Measurements from ENCODE around the gene POLR2J3.
"Not testable (repeated sequence)": the region's sequence is repeated elsewhere in the genome, so short reads cannot be mapped to it uniquely, and the experiment has no call there.

Gene POLR2J3

DNA sequence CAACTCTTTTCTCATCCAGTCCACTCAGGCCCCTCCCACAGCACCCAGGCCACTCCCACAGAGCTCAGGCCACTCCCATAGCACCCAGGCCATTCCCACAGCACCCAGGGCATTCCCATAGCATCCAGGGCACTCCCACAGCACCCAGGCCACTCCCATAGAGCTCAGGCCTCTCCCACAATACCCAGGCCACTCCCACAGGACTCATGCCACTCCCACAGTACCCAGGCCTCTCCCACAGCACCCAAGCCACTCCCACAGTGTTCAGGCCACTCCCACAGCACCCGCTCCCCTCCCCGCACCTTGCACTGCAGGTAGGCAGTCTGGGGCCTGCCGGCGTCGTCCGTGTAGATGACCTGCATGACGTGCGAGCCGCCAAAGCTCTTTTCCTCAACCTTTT, 17.5 kb upstream of the POLR2J3 start:
- H3K27ac ChIP-seq = not testable (repeated sequence)

DNA sequence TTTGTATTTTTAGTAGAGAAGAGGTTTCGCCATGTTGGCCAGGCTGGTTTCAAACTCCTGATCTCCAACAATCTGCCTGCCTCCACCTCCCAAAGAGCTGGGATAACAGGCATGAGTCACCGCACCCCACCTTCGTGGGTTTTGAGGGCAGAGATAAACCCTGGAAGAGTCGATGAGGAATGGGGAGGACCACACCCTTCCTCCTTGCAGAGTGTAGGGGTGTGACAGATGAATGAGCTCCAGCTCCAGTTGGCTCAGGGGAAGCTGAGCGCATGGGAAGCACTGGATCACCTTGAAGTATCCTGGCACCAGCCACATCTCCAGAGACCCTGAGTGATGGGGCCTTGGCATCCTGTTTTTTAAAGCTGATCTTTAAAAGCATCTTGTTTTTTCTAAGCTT, 11.1 kb upstream of the POLR2J3 start:
- not testable (repeated sequence) for H3K27ac ChIP-seq

DNA sequence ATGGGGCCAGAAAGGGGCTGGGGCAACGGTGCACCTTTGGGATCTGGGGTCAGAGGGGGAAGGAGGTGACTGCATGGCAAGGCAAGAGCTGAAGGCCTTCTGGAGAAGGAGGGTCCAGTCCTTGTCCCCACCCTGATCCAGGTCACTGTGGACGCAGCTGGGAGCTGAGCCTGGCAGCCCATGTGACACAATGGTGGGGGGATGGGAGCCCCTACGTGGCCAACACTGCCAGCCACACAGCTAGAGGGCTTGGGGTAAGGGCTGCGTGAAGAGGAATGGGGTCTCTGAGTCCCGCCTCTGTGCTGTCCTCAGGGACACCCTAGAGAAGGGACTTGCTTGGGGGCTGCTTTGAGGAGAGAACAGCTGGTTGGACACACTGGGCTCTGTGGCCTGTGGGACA, 9.3 kb upstream of the POLR2J3 start:
- H3K27ac ChIP-seq = not testable (repeated sequence)

DNA sequence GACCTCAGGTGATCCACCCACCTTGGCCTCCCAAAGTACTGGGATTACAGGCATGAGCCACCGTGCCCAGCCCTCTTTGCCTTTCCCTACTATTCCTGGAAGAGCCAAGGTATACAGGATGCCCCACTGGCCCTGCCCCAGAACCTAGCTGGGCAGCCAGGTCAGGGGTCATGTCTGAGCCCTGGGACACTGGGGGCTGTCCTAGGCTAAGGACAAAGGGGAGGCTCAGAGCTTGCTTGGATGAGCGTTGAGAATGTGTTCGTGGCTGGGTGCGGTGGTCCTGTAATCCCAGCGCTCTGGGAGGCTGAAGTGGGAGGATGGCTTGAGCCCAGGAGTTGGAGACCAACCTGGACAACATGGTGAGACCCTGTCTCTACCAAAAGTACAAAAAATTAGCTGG, 6.1 kb upstream of the POLR2J3 start:
- not testable (repeated sequence) for H3K27ac ChIP-seq

DNA sequence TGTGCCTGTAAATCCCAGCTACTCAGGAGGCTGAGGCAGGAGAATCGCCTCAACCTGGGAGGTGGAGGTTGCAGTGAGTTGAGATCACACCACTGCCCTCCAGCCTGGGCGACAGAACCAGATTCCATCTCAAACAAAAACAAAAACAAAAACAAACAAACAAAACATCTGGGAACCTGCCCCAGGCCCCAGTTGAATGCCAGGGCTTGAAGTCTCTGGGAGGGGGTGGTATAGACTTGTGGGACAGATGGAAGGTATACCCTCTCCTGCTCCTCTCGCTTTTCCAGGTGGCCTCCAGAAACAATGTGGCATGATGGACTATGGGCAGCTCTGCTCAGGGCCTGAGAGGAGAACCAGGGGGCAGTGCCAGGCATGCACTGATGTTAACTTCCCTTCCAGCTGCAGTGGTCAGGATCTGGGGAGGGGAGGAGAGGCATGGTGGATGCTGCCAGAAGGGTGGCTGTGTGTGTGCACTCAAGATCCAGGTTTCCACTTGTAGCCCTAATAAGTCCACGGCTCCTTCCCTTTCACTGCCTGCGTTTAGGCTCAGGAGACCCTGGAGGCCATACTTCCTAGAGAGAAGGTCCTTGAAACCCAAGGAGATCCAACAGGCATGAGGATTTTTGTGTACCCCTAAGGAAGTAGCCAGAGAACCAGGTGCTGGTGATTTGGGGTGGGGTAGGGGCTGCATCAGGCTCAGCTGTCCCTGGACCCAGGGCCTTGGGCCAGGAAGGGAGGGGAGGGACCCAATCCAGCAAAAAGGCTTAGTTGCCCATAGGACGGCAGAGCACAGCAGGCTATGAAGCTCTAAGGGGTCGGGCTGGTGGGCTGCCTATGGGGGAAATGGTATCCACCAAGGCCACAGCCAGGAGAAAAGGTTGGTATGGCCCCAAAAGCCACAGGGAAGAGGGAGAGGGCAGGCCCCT, 5.2 kb upstream of the POLR2J3 start:
- not testable (repeated sequence) for H3K27ac ChIP-seq

DNA sequence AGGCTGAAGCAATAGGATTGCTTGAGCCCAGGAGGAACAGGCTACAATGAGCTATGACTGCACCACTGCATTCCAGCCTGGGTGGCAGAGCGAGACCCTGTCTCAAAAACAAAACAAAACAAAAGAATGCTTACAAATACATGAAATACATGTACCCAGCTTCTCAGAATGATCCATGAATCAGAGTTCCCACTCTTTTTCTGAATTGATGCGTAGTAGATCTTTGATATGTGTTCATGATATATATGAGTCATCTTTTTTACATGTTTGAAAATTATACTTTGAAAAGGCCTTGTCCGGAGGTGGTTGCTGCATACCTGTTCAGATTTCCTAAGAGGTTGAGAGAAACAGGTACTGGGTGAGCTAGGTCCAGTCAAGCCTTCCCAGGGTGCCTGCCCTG, 4.0 kb upstream of the POLR2J3 start:
- not testable (repeated sequence) for H3K27ac ChIP-seq

DNA sequence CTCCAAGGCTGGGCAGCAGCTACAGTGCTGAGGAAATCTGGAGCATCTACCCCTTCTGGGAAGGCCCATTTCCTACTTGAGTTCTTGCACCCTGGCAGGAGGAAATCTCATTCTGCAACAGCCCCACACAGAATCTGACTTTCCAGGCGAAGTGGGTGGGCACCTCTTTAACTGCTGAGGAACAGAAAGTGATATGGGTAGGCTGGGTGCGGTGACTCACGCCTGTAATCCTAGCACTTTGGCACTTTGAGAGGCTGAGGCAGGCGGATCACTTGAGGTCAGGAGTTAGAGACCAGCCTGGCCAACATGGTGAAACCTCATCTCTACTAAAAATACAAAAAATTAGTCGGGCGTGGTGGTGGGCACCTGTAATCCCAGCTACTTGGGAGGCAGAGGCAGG, 2.2 kb upstream of the POLR2J3 start:
- not testable (repeated sequence) for H3K27ac ChIP-seq

DNA sequence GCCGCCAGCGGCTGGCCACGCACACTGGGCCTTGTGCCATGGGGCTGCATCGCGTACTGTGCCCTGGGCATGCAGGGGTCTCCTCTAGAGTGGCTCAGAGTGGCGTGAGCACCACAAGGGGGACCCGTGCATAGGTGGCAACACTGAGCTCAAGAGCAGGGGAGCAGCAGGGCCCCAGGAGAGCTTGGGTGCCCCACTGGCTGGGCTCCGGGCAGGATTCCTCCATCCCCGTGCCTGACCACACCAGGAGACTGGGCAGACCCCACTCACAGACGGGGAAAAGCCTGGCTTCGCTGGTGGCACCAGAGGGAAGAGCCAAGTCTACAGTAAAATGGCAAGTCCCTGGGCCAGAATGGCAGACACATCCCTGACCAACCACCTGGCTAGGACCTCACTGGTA, 3.8 kb downstream of the POLR2J3 start:
- H3K27ac ChIP-seq = not testable (repeated sequence)

DNA sequence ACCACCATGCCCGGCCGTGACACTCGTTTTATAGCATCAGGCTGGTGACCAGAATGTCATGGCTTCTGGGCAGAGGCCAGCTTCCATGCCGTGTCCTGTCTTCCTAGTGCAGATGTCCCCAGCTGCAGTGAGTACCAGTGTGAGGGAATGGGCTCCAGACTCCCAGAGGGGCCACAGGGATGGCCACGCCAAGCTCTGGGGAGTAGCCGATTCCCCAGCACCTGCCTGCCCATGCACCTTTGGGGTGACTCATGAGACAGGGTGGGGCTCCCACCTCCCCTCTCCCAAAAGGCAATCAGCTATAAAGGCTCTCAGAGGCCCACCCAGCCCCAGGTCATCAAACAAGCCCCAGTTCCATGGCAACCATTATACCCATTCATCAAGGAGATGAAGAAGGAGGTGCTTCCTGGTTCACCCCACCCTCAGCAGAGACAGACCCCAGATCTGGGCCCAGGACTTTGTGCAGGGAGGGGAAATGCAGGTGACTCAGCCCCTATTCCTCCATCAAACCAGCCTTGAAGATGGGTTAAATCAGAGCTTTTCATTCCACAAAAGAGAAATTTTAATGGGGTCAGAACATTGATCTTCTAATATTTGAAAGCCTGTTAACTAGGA, 21.5 kb downstream of the POLR2J3 start, which contains the start of gene SPDYE2:
SPDYE2 (plus strand) TSS at position 419 of the 615 bp plus-strand sequence. CDS start 2,030 bp downstream, outside the sequence.
- H3K27ac ChIP-seq = not testable (repeated sequence)

DNA sequence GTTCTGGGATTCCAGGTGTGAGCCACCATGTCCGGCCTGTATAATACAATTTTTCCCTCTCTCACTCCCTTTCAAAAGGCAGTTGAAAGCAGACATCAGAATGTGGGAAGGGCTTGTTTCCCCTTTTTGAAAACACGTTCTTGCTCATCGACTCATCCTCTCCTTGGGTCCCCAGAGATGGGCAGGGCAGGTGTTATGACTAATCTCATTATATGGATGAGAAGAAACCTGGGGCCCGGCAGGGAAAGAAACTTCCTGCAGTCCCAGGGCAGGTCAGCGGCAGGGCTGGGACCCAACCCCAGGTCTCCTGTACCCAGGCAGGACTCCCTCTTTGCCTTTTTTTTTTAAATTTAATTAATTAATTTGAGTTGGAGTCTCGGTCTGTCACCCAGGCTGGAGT, 26.0 kb downstream of the POLR2J3 start:
- not testable (repeated sequence) for H3K27ac ChIP-seq

DNA sequence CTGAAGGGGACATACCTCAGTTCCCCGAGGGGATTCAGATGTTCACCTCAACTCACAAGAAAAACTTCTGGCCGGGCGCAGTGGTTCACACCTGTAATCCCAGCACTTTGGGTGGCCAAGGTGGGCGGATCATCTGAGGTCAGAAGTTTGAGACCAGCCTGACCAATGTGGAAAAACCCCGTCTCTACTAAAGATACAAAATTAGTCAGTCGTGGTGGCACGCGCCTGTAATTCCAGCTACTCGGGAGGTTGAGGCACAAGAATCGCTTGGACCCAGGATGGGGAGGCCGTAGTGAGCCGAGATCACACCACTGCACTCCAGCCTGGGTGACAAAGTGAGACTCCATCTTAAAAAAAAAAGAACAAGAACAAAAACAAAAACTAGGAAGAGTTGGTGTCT, 27.1 kb downstream of the POLR2J3 start:
- H3K27ac ChIP-seq = not testable (repeated sequence)

DNA sequence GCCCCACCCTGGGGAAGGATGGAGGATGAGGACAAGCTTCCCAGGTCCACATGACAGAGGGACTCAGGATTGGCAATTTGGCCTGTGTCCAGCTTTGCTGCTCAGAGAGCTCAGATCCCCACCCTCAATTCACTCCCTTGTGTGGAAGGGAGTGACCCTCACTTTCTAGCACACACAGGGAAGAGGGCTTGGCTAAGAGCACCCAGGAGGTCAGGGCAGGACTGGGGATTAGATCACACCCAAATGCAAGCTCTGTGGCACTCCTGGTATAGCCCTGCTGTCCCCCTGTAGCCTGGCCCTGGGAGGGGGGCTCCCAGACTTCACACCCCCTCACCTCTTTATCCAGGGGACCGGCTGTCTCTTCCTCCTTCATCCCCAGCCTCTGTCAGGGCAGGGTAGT, 28.0 kb downstream of the POLR2J3 start:
- H3K27ac ChIP-seq = not testable (repeated sequence)

DNA sequence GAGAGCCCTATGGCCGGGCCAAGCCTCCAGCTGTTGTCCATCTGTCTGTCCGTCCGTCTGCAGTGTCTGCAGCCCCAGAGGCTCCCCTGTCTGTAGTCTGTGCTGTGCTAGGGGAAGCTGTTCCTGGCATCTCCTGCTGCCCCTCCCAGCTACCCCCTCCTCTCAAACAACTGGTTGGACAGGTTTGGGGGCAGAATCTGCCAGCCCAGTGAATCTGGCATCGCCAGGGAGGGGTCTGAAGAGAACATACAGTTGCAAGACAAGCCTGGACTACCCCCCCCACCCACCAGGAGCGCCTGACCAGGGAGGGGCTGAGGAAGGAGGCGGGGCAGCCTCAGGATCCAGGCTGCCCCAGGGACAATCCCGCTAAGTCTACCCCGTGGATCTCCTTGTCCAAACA, 28.8 kb downstream of the POLR2J3 start, which contains the start of gene UPK3BL2:
UPK3BL2 (minus strand) TSS at position 101 of the 400 bp plus-strand sequence; CDS start at position 41, 60 bp downstream.
- H3K27ac ChIP-seq = not testable (repeated sequence)

DNA sequence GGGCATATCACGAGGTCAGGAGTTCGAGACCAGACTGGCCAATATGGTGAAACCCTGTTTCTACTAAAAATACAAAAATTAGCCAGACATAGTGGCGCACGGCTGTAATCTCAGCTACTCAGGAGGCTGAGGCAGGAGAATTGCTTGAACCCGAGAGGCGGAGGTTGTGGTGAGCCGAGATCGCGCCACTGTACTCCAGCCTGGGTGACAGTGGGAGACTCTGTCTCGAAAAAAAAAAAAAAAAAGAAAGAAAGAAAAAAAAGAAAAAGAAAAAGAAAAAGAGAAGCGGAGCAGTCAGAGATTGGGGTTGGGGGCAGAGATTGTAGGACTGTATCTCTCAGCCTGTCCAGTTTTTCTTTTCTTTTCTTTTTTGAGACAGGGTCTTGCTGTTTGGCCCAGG, 29.6 kb downstream of the POLR2J3 start:
- H3K27ac ChIP-seq = not testable (repeated sequence)

DNA sequence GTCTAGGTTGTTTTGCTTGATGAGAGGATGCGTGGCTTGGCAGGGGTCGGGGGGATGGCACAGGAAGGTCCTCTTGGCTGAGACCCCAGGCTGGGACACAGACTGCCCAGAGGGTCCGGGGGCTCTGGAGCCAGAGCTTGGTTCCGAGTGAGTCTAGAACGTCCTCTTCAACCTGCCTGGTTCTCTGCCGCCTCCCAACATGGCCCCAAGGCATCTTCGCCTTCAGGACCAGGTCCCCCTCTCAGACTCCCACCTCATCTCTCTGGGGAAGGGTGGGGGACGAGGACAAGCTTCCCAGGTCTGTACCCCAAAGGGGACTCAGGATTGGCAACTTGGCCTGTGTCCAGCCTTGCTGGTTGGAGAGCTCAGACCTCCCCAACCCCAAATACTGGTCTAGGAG, 30.3 kb downstream of the POLR2J3 start:
- not testable (repeated sequence) for H3K27ac ChIP-seq

DNA sequence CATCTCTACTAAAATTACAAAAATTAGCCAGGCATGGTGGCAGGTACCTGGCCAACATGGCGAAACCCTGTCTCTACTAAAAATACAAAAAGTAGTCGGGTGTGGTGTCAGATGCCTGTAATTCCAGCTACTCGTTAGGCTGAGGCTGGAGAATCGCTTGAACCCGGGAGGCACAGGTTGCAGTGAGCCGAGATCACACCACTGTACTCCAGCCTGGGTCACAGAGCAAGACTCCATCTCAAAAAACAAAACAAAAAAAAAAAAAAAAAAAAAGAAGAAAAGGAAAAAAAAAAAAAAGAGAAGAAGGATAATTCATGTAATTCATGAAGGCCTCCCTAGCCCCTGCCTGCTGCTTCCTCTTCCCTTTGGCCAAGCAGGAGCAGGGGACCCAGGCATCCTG, 31.8 kb downstream of the POLR2J3 start:
- H3K27ac ChIP-seq = not testable (repeated sequence)

DNA sequence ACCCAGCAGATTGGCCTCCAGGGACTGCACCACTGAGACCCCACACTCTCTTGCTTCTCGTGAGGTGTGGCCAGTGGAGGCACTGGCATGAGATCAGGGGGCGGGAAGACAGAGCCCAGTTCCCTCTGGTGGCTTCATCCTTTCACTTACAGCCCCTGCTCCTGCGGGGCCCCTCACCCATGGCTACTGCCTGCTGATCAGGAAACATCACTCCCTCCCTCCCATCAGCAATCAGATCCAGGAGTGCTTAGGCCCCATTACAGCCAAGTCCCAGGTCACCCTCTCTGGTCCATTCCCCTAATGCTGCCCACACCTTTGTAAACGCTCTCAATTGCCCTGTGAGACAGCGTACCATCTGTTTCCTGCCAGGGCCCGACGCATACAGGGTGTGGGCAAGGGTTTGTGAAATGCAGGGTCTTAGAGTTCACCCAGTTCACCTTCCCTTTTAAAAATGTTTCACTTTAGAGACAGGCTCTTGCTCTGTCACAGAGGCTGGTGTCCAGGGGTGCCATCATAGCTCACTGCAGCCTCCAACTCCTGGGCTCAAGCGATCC, 37.2 kb downstream of the POLR2J3 start:
- H3K27ac ChIP-seq = not testable (repeated sequence)

DNA sequence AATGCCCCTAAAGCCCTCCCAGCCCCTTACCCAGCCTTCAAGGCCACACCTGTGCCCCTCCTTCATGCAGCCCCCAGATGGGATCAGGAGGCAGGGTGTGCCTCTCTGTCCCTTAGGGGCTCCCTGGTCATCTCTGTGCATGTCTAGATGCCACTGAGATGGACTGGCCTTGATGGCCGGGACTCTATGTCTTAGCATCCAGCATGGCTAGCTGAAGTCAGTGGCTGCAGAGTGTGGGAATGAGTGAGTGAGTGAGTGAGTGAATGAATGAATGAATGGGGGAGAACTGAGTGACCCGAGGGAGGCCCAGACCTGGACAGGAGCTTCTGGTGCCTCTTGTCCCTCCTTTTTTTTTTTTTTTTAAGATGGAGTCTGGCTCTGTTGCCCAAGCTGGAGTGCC, 40.3 kb downstream of the POLR2J3 start:
- not testable (repeated sequence) for H3K27ac ChIP-seq

DNA sequence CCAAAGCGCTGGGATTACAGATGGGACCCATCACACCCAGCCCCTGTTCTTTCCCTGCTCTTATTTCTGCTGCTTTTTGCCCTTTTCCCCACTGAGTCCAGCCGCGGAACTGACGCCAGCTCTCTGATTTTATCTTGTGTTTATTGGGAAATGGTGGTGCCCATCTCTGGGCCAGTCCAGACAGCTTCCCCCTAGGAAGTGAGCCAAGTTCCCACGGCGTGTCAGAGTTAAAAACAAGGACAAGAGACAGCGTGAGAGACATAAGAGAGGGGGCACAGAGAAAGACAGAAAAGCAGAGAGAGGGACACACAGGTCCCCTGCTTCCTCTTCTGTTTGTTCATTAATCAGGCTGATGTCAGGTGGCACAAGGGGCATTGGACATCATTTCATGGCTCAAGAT, 40.8 kb downstream of the POLR2J3 start:
- H3K27ac ChIP-seq = not testable (repeated sequence)

DNA sequence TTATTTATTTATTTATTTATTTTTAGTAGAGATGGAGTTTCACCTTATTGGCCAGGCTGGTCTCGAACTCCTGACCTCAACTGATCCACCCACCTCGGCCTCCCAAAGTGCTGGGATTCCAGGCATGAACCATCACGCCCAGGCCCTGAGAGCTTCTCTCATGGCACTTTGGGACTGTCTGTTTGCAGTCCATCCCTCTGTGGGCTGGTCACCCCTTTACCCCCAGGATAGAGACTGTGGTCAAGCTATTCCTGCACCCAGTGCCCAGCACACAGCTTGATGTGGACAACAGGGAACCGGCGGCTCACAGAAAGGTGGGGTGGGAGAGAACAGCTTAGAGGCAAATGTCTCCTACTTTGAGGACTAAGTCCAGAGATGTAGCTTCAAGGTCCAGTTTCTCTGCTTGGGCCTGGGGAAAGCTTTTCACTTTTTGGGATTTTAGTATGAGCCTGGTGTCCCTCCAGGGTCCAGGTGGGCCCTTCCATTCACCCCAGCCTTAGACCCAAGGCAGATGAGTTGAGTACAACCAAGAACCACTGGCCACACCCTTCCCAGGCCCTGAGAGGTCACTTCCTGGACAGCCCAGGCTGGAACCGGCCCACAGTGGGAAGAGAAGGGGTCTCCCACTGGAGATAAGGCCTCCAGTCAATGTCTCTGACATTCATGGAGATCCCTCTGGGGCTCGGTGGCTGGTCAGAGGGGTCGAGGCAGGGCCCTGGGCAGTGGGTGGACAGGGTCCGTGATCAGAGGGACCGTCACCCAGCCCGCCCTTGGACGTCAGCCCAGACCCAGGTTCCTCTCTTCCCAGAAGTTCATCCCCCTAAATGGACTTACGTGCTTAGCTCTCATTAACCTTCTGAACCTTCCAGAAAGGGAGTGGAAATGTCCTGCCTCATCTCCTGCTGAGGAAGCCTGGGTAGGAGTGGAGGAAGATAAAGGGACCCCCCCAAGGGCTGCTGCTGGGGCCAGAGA, 44.3 kb downstream of the POLR2J3 start:
- not testable (repeated sequence) for H3K27ac ChIP-seq

DNA sequence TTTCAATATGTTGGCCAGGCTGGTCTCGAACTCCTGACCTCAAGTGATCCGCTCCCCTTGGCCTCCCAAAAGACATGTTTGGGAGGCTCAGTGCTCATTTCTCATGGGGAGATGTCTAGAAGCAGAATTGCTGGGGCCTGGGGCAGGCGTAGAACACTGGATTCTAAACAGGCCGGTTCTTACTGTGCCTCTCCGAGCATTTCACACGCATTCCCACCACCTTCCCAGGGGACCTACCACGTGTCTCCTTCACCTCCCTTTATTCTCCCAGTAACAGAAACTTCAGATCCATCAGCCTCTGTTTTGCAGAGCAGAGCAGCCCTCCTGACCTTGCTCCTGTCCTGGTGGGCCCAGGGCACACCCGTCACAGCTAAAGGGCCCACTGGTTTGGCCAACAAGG, 45.2 kb downstream of the POLR2J3 start:
- H3K27ac ChIP-seq = not testable (repeated sequence)

DNA sequence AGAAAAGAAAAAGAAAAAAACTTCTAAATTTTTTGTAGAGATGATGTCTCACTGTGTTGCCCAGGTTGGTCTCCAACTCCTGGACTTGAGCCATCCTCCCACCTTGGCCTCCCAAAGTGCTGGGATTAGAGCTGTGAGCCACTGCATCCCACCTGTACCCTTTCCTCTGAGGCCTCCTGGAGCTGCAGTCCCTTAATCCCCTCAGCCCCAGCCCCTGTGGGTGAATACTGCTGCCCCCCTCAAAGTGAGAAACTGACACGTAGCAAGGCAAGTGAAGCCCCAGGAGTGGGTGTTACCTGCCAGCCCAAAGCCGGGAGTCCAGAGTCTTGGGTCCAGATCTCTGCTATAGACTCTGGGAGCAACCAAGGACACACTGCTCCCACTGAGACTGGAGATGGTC, 47.6 kb downstream of the POLR2J3 start:
- H3K27ac ChIP-seq = not testable (repeated sequence)

All from C4-2B (cell line).